Measurements from ENCODE around the gene CDH5.

- TF ChIP-seq, protein P1, sequence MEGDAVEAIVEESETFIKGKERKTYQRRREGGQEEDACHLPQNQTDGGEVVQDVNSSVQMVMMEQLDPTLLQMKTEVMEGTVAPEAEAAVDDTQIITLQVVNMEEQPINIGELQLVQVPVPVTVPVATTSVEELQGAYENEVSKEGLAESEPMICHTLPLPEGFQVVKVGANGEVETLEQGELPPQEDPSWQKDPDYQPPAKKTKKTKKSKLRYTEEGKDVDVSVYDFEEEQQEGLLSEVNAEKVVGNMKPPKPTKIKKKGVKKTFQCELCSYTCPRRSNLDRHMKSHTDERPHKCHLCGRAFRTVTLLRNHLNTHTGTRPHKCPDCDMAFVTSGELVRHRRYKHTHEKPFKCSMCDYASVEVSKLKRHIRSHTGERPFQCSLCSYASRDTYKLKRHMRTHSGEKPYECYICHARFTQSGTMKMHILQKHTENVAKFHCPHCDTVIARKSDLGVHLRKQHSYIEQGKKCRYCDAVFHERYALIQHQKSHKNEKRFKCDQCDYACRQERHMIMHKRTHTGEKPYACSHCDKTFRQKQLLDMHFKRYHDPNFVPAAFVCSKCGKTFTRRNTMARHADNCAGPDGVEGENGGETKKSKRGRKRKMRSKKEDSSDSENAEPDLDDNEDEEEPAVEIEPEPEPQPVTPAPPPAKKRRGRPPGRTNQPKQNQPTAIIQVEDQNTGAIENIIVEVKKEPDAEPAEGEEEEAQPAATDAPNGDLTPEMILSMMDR (conservative IDR thresholded peaks at IDR 0.05; ENCODE audit: low read depth, low read length) = no peak
- TF ChIP-seq EZH2 (IDR thresholded peaks at IDR 0.05; ENCODE audit: low read length, unreplicated experiment) (no peak), EZH2phosphoT487 (IDR thresholded peaks at IDR 0.05; ENCODE audit: borderline replicate concordance, low read length) (no peak)
These were observed 4.8 kb upstream of the CDH5 start for GRCh38 chr16:66361604-66362135.

Measured in PC-3 (cell line).